CD4-positive, alpha-beta T cell treated with Interleukin-2 at 100 ng/mL for 4 hours (primary cell): Measurements from ENCODE around the gene NT5DC1.
A peak's percentile ranks its signal among the peaks of the same experiment; 100 is the strongest.

ENCODE experiments used
- DNase-seq: peaks from one replicate; pipeline ENCODE4 v3.0.0-alpha.2; 2020; ENCODE audit warnings: low spot score

The NT5DC1 gene

GRCh38 chr6:116100419-116101301, at the start of gene NT5DC1:
NT5DC1 (plus strand) TSS chr6:116100853; CDS start chr6:116100931, 78 bp downstream.
- peak; percentile 81 for DNase-seq

GRCh38 chr6:116051244-116051643, 49.4 kb upstream of the NT5DC1 start:
- DNase-seq = no peak

- DNase-seq = no peak
Observed at GRCh38 chr6:116055513-116055912, 45.1 kb upstream of the NT5DC1 start.

GRCh38 chr6:116057766-116058165, 42.9 kb upstream of the NT5DC1 start:
- no peak for DNase-seq

- no peak for DNase-seq
Observed at GRCh38 chr6:116059713-116060571, 40.7 kb upstream of the NT5DC1 start.

- DNase-seq = no peak
Observed at GRCh38 chr6:116060572-116061283, 39.9 kb upstream of the NT5DC1 start, which contains the start of gene FRK. FRK (minus strand) TSS chr6:116060891; CDS start chr6:116060311, 580 bp downstream.

- DNase-seq = no peak
Observed at GRCh38 chr6:116062496-116062895, 38.2 kb upstream of the NT5DC1 start.

- DNase-seq = no peak
Observed at GRCh38 chr6:116064666-116065065, 36.0 kb upstream of the NT5DC1 start.

- no peak for DNase-seq
Observed at GRCh38 chr6:116066789-116067188, 33.9 kb upstream of the NT5DC1 start.

- DNase-seq = no peak
Observed at GRCh38 chr6:116070101-116070500, 30.6 kb upstream of the NT5DC1 start.

- no peak for DNase-seq
Observed at GRCh38 chr6:116070616-116071389, 29.9 kb upstream of the NT5DC1 start.

GRCh38 chr6:116072368-116072767, 28.3 kb upstream of the NT5DC1 start:
- no peak for DNase-seq

- DNase-seq = no peak
Observed at GRCh38 chr6:116073765-116074440, 26.8 kb upstream of the NT5DC1 start.

- DNase-seq = no peak
Observed at GRCh38 chr6:116074732-116075390, 25.8 kb upstream of the NT5DC1 start.

- DNase-seq = no peak
Observed at GRCh38 chr6:116078522-116078921, 22.1 kb upstream of the NT5DC1 start.

- no peak for DNase-seq
Observed at GRCh38 chr6:116078945-116079344, 21.7 kb upstream of the NT5DC1 start.

GRCh38 chr6:116083052-116083451, 17.6 kb upstream of the NT5DC1 start:
- DNase-seq = no peak

GRCh38 chr6:116084284-116084683, 16.4 kb upstream of the NT5DC1 start:
- no peak for DNase-seq

GRCh38 chr6:116087437-116088027, 13.1 kb upstream of the NT5DC1 start:
- DNase-seq = no peak

- no peak for DNase-seq
Observed at GRCh38 chr6:116088946-116089345, 11.7 kb upstream of the NT5DC1 start.
